ENCODE measurements around the gene SYT9. TPM values are rescaled to one million over a fixed set of nuclear protein-coding genes. Genes with fewer than 3 reads are reported as not detected.
"Not testable (repeated sequence)": the region's sequence is repeated elsewhere in the genome, so short reads cannot be mapped to it uniquely, and the experiment has no call there.

The SYT9 gene
- total and polyA plus RNA-seq, 2 donors: 1.3 to 2.6 TPM

GRCh38 chr11:7506243-7506642, 254.5 kb downstream of the SYT9 start:
- 97% methylated on average over 3 of the region's 3 CpGs for WGBS
- Histone ChIP-seq H3K27ac (ENCODE audit: low read depth) (no peak overlapping the region), H3K4me1 (ENCODE audit: insufficient read depth) (no peaks in the 10 kb centered on the region), H3K4me3 (ENCODE audit: low read depth, low read length) (no peak overlapping the region), H3K36me3 (ENCODE audit: insufficient read depth) (no peaks in the 10 kb centered on the region)
- no peak for DNase-seq (ENCODE audit: extremely low spot score)

- Histone ChIP-seq H3K4me1 (ENCODE audit: insufficient read depth) (no peaks in the 10 kb centered on the region), H3K4me3 (ENCODE audit: low read depth, low read length) (no peak overlapping the region), H3K36me3 (ENCODE audit: insufficient read depth) (no peaks in the 10 kb centered on the region), H3K27ac (ENCODE audit: low read depth) (no peak overlapping the region)
- DNase-seq (ENCODE audit: extremely low spot score): no peak
- 95% methylated on average over 3 of the region's 3 CpGs for WGBS
These were observed 256.4 kb downstream of the SYT9 start for GRCh38 chr11:7508087-7508486.

- DNase-seq (ENCODE audit: extremely low spot score): no peak
- Histone ChIP-seq H3K4me1 (ENCODE audit: insufficient read depth) (no peaks in the 10 kb centered on the region), H3K36me3 (ENCODE audit: insufficient read depth) (no peaks in the 10 kb centered on the region), H3K4me3 (ENCODE audit: low read depth, low read length) (no peak overlapping the region), H3K27ac (ENCODE audit: low read depth) (no peak overlapping the region)
- WGBS: 93% methylated on average over 2 of the region's 2 CpGs
These were observed 258.3 kb downstream of the SYT9 start for GRCh38 chr11:7509966-7510365.

- no peak for DNase-seq (ENCODE audit: extremely low spot score)
- 46% methylated on average over 5 of the region's 5 CpGs for WGBS
- no peaks in the 10 kb centered on the region for H3K36me3 ChIP-seq (ENCODE audit: insufficient read depth)
- H3K4me3 ChIP-seq (ENCODE audit: low read depth, low read length): no peak overlapping the region
- H3K4me1 ChIP-seq (ENCODE audit: insufficient read depth): no peaks in the 10 kb centered on the region
- H3K27ac ChIP-seq (ENCODE audit: low read depth): no peak overlapping the region
These were observed 259.7 kb downstream of the SYT9 start for GRCh38 chr11:7511401-7511800.

GRCh38 chr11:7512525-7513233, 261.0 kb downstream of the SYT9 start:
- no peak for DNase-seq (ENCODE audit: extremely low spot score)
- no peaks in the 10 kb centered on the region for H3K36me3 ChIP-seq (ENCODE audit: insufficient read depth)
- peak overlapping the region; percentile 84 for H3K27ac ChIP-seq (ENCODE audit: low read depth)
- 21% methylated on average over 18 of the region's 18 CpGs for WGBS
- H3K4me3 ChIP-seq (ENCODE audit: low read depth, low read length): peak overlapping the region; percentile 83
- no peaks in the 10 kb centered on the region for H3K4me1 ChIP-seq (ENCODE audit: insufficient read depth)

GRCh38 chr11:7513234-7514098, 261.8 kb downstream of the SYT9 start, which contains the start of gene PPFIBP2:
PPFIBP2 (plus strand) TSS chr11:7513999; CDS start chr11:7549476, 35,477 bp downstream.
- DNase-seq (ENCODE audit: extremely low spot score): peak; percentile 47
- Histone ChIP-seq H3K4me1 (ENCODE audit: insufficient read depth) (no peaks in the 10 kb centered on the region), H3K36me3 (ENCODE audit: insufficient read depth) (no peaks in the 10 kb centered on the region), H3K27ac (ENCODE audit: low read depth) (peak within 1 kb of the TSS; percentile 84), H3K4me3 (ENCODE audit: low read depth, low read length) (peak within 1 kb of the TSS; percentile 83)
- WGBS: under 1% methylated on average over 79 of the region's 79 CpGs

GRCh38 chr11:7514099-7514591, 262.4 kb downstream of the SYT9 start:
- Histone ChIP-seq H3K4me3 (ENCODE audit: low read depth, low read length) (peak overlapping the region; percentile 83), H3K36me3 (ENCODE audit: insufficient read depth) (no peaks in the 10 kb centered on the region), H3K4me1 (ENCODE audit: insufficient read depth) (no peaks in the 10 kb centered on the region), H3K27ac (ENCODE audit: low read depth) (peak overlapping the region; percentile 84)
- no peak for DNase-seq (ENCODE audit: extremely low spot score)
- WGBS: 1% methylated on average over 31 of the region's 31 CpGs

GRCh38 chr11:7515447-7515886, 263.8 kb downstream of the SYT9 start:
- Histone ChIP-seq H3K27ac (ENCODE audit: low read depth) (no peak overlapping the region), H3K4me3 (ENCODE audit: low read depth, low read length) (no peak overlapping the region), H3K36me3 (ENCODE audit: insufficient read depth) (no peaks in the 10 kb centered on the region), H3K4me1 (ENCODE audit: insufficient read depth) (no peaks in the 10 kb centered on the region)
- DNase-seq (ENCODE audit: extremely low spot score): no peak
- WGBS: 97% methylated on average over 1 of the region's 1 CpG

GRCh38 chr11:7516475-7516874, 264.8 kb downstream of the SYT9 start:
- Histone ChIP-seq H3K4me3 (ENCODE audit: low read depth, low read length) (no peak overlapping the region), H3K36me3 (ENCODE audit: insufficient read depth) (no peaks in the 10 kb centered on the region), H3K27ac (ENCODE audit: low read depth) (no peak overlapping the region), H3K4me1 (ENCODE audit: insufficient read depth) (peaks cover 2% of the 10 kb centered on the region)
- no peak for DNase-seq (ENCODE audit: extremely low spot score)
- 90% methylated on average over 12 of the region's 12 CpGs for WGBS

- H3K4me1 ChIP-seq (ENCODE audit: insufficient read depth); DNase-seq (ENCODE audit: extremely low spot score); H3K27ac ChIP-seq (ENCODE audit: low read depth); H3K36me3 ChIP-seq (ENCODE audit: insufficient read depth); H3K4me3 ChIP-seq (ENCODE audit: low read depth, low read length): not testable (repeated sequence)
- WGBS: 97% methylated on average over 13 of the region's 13 CpGs
These were observed 266.0 kb downstream of the SYT9 start for GRCh38 chr11:7517743-7518142.

Small RNA genes within 50 kb of the gene (small RNA-seq; reads per million reads assigned to genes)
- not detected for gene MIR302E

Other genes with a start within 250 kb of the SYT9 start
- 12.5 TPM for gene ZNF214, start 231.6 kb upstream of the SYT9 start, total RNA-seq
- gene ZNF214, start 231.6 kb upstream of the SYT9 start, polyA plus RNA-seq: 2.8 TPM
- gene NLRP14, start 231.4 kb upstream of the SYT9 start, total RNA-seq: 0.42 TPM
- gene NLRP14, start 231.4 kb upstream of the SYT9 start, polyA plus RNA-seq: 0.01 TPM
- gene RBMXL2, start 162.9 kb upstream of the SYT9 start, total RNA-seq: not detected
- not detected for gene RBMXL2, start 162.9 kb upstream of the SYT9 start, polyA plus RNA-seq
- gene OLFML1, start 233.6 kb downstream of the SYT9 start, total RNA-seq: 48.0 TPM
- gene OLFML1, start 233.6 kb downstream of the SYT9 start, polyA plus RNA-seq: 15.7 TPM